Activated B cell treated with CpG ODN at 0.5 μM for 24 hours (primary cell): ENCODE measurements around the gene NEK10. TPM values are rescaled to one million over a fixed set of nuclear protein-coding genes. Genes with fewer than 3 reads are reported as not detected.

Source experiments
- ATAC-seq: fragments of 200-7000 bp; cut with Tn5 transposase; one replicate; pipeline ENCODE4 v1.10.0; 2021; ENCODE audit warnings: low read depth, mild to moderate bottlenecking, moderate library complexity
- CTCF ChIA-PET: fragments of 350-600 bp; sonication (Branson Sonifier 250); formaldehyde crosslinking; loops from one replicate; lab custom pipeline; 2021; ENCODE audit warnings: antibody characterized with exemption; lab: Charles Lee
- POLR2A ChIA-PET: fragments of 350-600 bp; sonication (Branson Sonifier 250); formaldehyde crosslinking; loops from one replicate; lab custom pipeline; 2021; ENCODE audit warnings: antibody characterized with exemption; lab: Charles Lee
- DNase-seq: peaks from one replicate; pipeline ENCODE4 v3.0.0; 2022
- H3K27ac Mint-ChIP-seq: one replicate; pipeline ENCODE4 v1.8.0; 2020; ENCODE audit warnings: mixed read lengths
- H3K27me3 Mint-ChIP-seq: one replicate; pipeline ENCODE4 v1.8.0; 2021; ENCODE audit warnings: mixed read lengths
- H3K36me3 Mint-ChIP-seq: one replicate; pipeline ENCODE4 v1.8.0; 2021; ENCODE audit warnings: low read depth, mixed read lengths
- H3K4me1 Mint-ChIP-seq: one replicate; pipeline ENCODE4 v1.8.0; 2021; ENCODE audit warnings: mixed read lengths
- H3K4me3 Mint-ChIP-seq: one replicate; pipeline ENCODE4 v1.8.0; 2020; ENCODE audit warnings: mild to moderate bottlenecking, mixed read lengths
- H3K9me3 Mint-ChIP-seq: one replicate; pipeline ENCODE4 v1.8.0; 2020; ENCODE audit warnings: mixed read lengths
- CTCF ChIP-seq: fragments of 200-600 bp; IDR thresholded peaks from one replicate; pipeline ENCODE4 v1.8.0; 2022; ENCODE audit warnings: antibody characterized with exemption, mild to moderate bottlenecking
- intact Hi-C: fragments of 100-400 bp; cut with micrococcal nuclease; formaldehyde crosslinking; loops from one replicate; pipeline ENCODE4 v1.15.1; 2024
- total RNA-seq: library from RNA; stranded (reverse); gene quantifications from 2 replicates; pipeline ENCODE4 v1.2.3, GENCODE V29; 2022

The NEK10 gene
- total RNA-seq, 1 donor from 2014 or later = 0.84 TPM

DNA sequence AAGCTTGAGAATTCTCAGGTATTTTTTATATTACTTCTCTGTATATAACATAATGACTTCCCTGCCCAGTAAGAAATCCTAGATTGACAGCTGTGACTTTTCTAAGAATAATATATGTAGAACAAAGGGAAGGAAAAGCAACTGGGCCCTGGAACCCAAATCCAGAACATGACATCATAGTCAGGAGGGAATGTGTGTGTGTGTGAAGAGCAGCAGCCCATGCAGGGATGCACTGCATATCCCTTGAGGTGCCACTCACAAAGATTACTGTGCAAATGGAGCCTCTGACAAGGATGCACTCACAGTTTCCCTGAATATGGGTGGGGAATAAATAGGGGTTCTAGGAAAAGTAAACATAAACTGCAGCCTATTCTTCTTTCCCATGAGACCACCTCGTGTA lies 279.5 kb downstream of the NEK10 start:
- H3K9me3 Mint-ChIP-seq = no peaks in the 10 kb centered on the region
- ChIA-PET POLR2A (no interaction called here), CTCF (no interaction called here)
- no peak for TF ChIP-seq CTCF
- ATAC-seq (no peak), DNase-seq (no peak)
- no peaks in the 10 kb centered on the region for H3K4me1 Mint-ChIP-seq
- no peaks in the 10 kb centered on the region for H3K27me3 Mint-ChIP-seq
- intact Hi-C loops = no loop called here
- H3K27ac Mint-ChIP-seq = no peak overlapping the region
- H3K36me3 Mint-ChIP-seq = no peaks in the 10 kb centered on the region
- no peak overlapping the region for H3K4me3 Mint-ChIP-seq

- no peaks in the 10 kb centered on the region for H3K4me1 Mint-ChIP-seq
- ATAC-seq (no peak), DNase-seq (no peak)
- CTCF ChIA-PET = no interaction called here
- POLR2A ChIA-PET = no interaction called here
- no peaks in the 10 kb centered on the region for H3K27me3 Mint-ChIP-seq
- no peak overlapping the region for H3K4me3 Mint-ChIP-seq
- H3K27ac Mint-ChIP-seq = no peak overlapping the region
- no peaks in the 10 kb centered on the region for H3K36me3 Mint-ChIP-seq
- intact Hi-C loops = no loop called here
- TF ChIP-seq CTCF = no peak
- no peaks in the 10 kb centered on the region for H3K9me3 Mint-ChIP-seq
Observed at GRCh38 chr3:27089068-27089467, 280.1 kb downstream of the NEK10 start.

GRCh38 chr3:27085829-27086730 lies 283.1 kb downstream of the NEK10 start:
- intact Hi-C loops = no loop called here
- Mint-ChIP-seq H3K4me3 (no peak overlapping the region), H3K4me1 (no peaks in the 10 kb centered on the region), H3K36me3 (no peaks in the 10 kb centered on the region), H3K9me3 (no peaks in the 10 kb centered on the region), H3K27me3 (no peaks in the 10 kb centered on the region), H3K27ac (no peak overlapping the region)
- CTCF ChIA-PET = no interaction called here
- ATAC-seq = no peak
- no peak for TF ChIP-seq CTCF
- POLR2A ChIA-PET = no interaction called here
- no peak for DNase-seq

DNA sequence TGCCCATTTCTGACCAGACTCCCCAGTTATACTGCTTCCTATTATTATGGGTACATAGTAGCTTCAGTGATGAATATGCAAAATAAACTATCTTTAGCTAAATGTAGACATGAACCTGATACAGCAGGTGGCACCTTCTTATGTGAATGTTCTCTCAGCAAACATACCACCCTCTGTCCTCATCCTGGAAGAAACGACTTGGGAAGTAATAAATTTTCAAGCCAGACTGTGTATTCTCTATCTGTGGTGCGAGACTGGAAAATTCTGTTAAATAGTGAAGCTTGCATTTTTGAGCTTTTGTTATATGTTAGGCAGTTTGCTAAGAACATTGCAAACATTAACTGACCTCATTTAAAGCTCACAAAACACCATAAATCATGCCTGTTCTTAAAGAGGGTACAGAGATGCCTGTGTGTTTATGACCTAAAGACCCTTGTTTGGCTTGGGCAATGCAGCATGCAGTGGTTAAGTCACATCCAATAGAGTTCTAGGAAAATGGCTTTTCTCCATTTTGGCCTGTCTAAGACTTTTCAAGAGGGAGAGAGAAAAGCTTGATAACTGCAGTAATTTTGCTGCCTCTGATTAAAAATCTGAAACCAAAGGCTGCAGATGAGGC lies 287.1 kb downstream of the NEK10 start:
- ChIA-PET POLR2A (no interaction called here), CTCF (no interaction called here)
- Mint-ChIP-seq H3K36me3 (no peaks in the 10 kb centered on the region), H3K4me1 (no peaks in the 10 kb centered on the region), H3K9me3 (no peaks in the 10 kb centered on the region), H3K27me3 (no peaks in the 10 kb centered on the region), H3K4me3 (no peak overlapping the region), H3K27ac (no peak overlapping the region)
- ATAC-seq (no peak), DNase-seq (no peak)
- TF ChIP-seq CTCF = no peak
- intact Hi-C loops = no loop called here

DNA sequence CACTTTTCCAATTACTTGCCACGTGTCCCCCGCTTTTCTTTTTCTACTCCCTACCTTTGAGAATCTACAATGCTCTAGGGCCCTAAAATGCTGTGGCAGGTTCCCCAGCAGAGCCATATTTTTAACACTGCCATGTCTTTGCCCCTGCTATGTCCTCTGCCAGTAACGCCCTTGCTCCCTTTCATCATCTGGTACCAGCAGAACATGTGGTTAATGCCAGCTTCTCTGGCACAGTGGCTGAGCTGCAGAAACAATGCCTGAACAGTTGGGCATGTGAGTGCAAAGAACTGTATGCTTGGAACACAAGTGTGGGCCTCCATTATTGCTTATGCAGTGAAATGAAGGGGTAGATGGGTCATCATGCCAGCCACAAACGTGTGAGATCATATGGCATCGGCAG lies 287.6 kb downstream of the NEK10 start:
- H3K4me3 Mint-ChIP-seq = no peak overlapping the region
- POLR2A ChIA-PET = no interaction called here
- no peaks in the 10 kb centered on the region for H3K27me3 Mint-ChIP-seq
- no peaks in the 10 kb centered on the region for H3K9me3 Mint-ChIP-seq
- no peaks in the 10 kb centered on the region for H3K4me1 Mint-ChIP-seq
- ATAC-seq (no peak), DNase-seq (no peak)
- intact Hi-C loops = no loop called here
- CTCF ChIA-PET = no interaction called here
- no peak for TF ChIP-seq CTCF
- H3K27ac Mint-ChIP-seq = no peak overlapping the region
- no peaks in the 10 kb centered on the region for H3K36me3 Mint-ChIP-seq
